Stomach (tissue), 9 donors: ENCODE results near the gene GBE1. TPM values are rescaled to one million over a fixed set of nuclear protein-coding genes. Genes with fewer than 3 reads are reported as not detected.

Experiments
- DNase-seq, 2 donors: peaks; one replicate each; pipeline versions ENCODE4 v3.0.0 to v3.0.0-alpha.2; 2013 to 2019
- H3K27ac ChIP-seq, 5 donors: fragments of 200-600 bp in 4 of 5; sonication (generic) in 4 of 5; one replicate each; pipeline ENCODE4 v1.5.1; 2013 to 2019; ENCODE audit warnings: mild to moderate bottlenecking in 1 of 5, moderate library complexity in 1 of 5
- H3K27me3 ChIP-seq, 3 donors: fragments of 200-600 bp; sonication (generic); one replicate each; pipeline ENCODE4 v1.5.1; 2017 to 2019; ENCODE audit warnings: mixed run types in 1 of 3
- H3K36me3 ChIP-seq, 4 donors: fragments of 200-600 bp; sonication (generic); 1 replicate in 3 of 4; 2 replicates in 1 of 4; pipeline ENCODE4 v1.5.1; 2016 to 2019
- H3K4me1 ChIP-seq, 4 donors: fragments of 200-600 bp; sonication (generic); one replicate each; pipeline ENCODE4 v1.5.1; 2016 to 2019
- H3K4me3 ChIP-seq, 4 donors: fragments of 200-600 bp; sonication (generic) in 3 of 4; one replicate each; pipeline ENCODE4 v1.5.1; 2016 to 2019; ENCODE audit warnings: mild to moderate bottlenecking in 1 of 4
- H3K9me3 ChIP-seq, 4 donors: fragments of 200-600 bp; sonication (generic); one replicate each; pipeline ENCODE4 v1.5.1; 2016 to 2019
- CTCF ChIP-seq, 7 experiments: fragments of 450-650 bp in 4 of 7; fragments of 200-600 bp in 3 of 7; sonication (generic) in 3 of 7; IDR thresholded peaks; one replicate each; pipeline ENCODE4 v1.5.1; 2016 to 2019; ENCODE audit warnings: antibody characterized with exemption in 7 of 7, control low read depth in 2 of 7, mild to moderate bottlenecking in 1 of 7
- EP300 ChIP-seq: sonication (generic); formaldehyde crosslinking; IDR thresholded peaks from one replicate; pipeline ENCODE4 v1.6.1; 2017; ENCODE audit warnings: antibody characterized with exemption
- POLR2A ChIP-seq, 4 donors: fragments of 450-650 bp; IDR thresholded peaks; one replicate each; pipeline ENCODE4 v1.6.1; 2016; ENCODE audit warnings: antibody characterized with exemption in 4 of 4, control low read depth in 2 of 4, mild to moderate bottlenecking in 1 of 4, moderate library complexity in 1 of 4
- POLR2AphosphoS5 ChIP-seq, 3 donors: sonication (generic); formaldehyde crosslinking; IDR thresholded peaks; one replicate each; pipeline ENCODE4 v1.6.1; 2016; ENCODE audit warnings: antibody characterized with exemption in 3 of 3
- WGBS, 5 donors: extraction: QIAGEN DNeasy Blood & Tissue Kit in 3 of 5; methylation state at CpG; one replicate each; pipeline versions ENCODE4 v1.1.5 to v1.1.7; 2013 to 2018; 5-methylcytosine and 5-hydroxymethylcytosine counted together
- intact Hi-C: fragments of 100-400 bp; cut with DNase I; formaldehyde crosslinking; loops from one replicate; pipeline ENCODE4 v1.15.1; 2023; ENCODE audit warnings: low total_unique reads
- polyA plus RNA-seq, 3 donors: library from polyadenylated mRNA; stranded (reverse); fragments of 200-250 nt; gene quantifications; one replicate each; pipeline ENCODE4 v1.2.3, GENCODE V29; 2013
- total RNA-seq, 5 donors: library from RNA; depleted of rRNA; stranded (reverse); fragments of >200 nt; gene quantifications; one replicate each; pipeline versions ENCODE4 v1.1.0 to v1.2.3, GENCODE V29; 2014 to 2016
- donor health status: healthy with polysubstance abuse.
- donor health status: Bipolar disorder and iron deficiency.
- donor health status: healthy.

Gene GBE1
- total and polyA plus RNA-seq, 8 donors: 8.2 to 57.1 (median 11.6) TPM

GRCh38 chr3:81765400-81765799, 4.0 kb upstream of the GBE1 start:
- DNase-seq: no peak
- no peaks in the 10 kb centered on the region for H3K27me3 ChIP-seq
- no peak overlapping the region for H3K27ac ChIP-seq
- H3K4me3 ChIP-seq: no peak overlapping the region
- no peaks in the 10 kb centered on the region for H3K36me3 ChIP-seq
- no peak for TF ChIP-seq CTCF (IDR thresholded peaks at IDR 0.05)
- TF ChIP-seq POLR2AphosphoS5 (IDR thresholded peaks at IDR 0.05): no peak
- no peak for TF ChIP-seq POLR2A (IDR thresholded peaks at IDR 0.05)
- TF ChIP-seq EP300: no peak
- no peaks in the 10 kb centered on the region for H3K9me3 ChIP-seq
- 85 to 91% (median 88%) methylated on average over 2 of the region's 2 CpGs for WGBS, 5 donors
- intact Hi-C loops: no loop called here
- peaks cover 0 to 17% (median 13%) of the 10 kb centered on the region in 4 donors for H3K4me1 ChIP-seq

GRCh38 chr3:81764665-81765064, 3.2 kb upstream of the GBE1 start:
- Histone ChIP-seq H3K27me3 (no peaks in the 10 kb centered on the region), H3K27ac (no peak overlapping the region), H3K36me3 (no peaks in the 10 kb centered on the region), H3K4me3 (no peak overlapping the region), H3K4me1 (peaks cover 5 to 25% (median 16%) of the 10 kb centered on the region in 4 donors), H3K9me3 (no peaks in the 10 kb centered on the region)
- DNase-seq: no peak
- intact Hi-C loops: no loop called here
- TF ChIP-seq EP300 (no peak), CTCF (IDR thresholded peaks at IDR 0.05) (no peak), POLR2A (IDR thresholded peaks at IDR 0.05) (no peak), POLR2AphosphoS5 (IDR thresholded peaks at IDR 0.05) (no peak)

GRCh38 chr3:81764002-81764401, 2.6 kb upstream of the GBE1 start:
- intact Hi-C loops: no loop called here
- Histone ChIP-seq H3K4me3 (no peak overlapping the region), H3K27me3 (no peaks in the 10 kb centered on the region), H3K9me3 (no peaks in the 10 kb centered on the region), H3K4me1 (peaks cover 5 to 31% (median 19%) of the 10 kb centered on the region in 4 donors), H3K27ac (no peak overlapping the region), H3K36me3 (no peaks in the 10 kb centered on the region)
- TF ChIP-seq POLR2A (IDR thresholded peaks at IDR 0.05): no peak
- no peak for TF ChIP-seq CTCF (IDR thresholded peaks at IDR 0.05)
- no peak for TF ChIP-seq POLR2AphosphoS5 (IDR thresholded peaks at IDR 0.05)
- TF ChIP-seq EP300: no peak
- 83 to 94% (median 86%) methylated on average over 7 of the region's 7 CpGs for WGBS, 5 donors
- no peak for DNase-seq

- intact Hi-C loops: no loop called here
- Histone ChIP-seq H3K4me1 (peaks cover 5 to 41% (median 19%) of the 10 kb centered on the region in 4 donors), H3K4me3 (no peak overlapping the region), H3K9me3 (no peaks in the 10 kb centered on the region), H3K27me3 (no peaks in the 10 kb centered on the region), H3K36me3 (no peaks in the 10 kb centered on the region), H3K27ac (no peak overlapping the region)
- 66 to 84% (median 72%) methylated on average over 4 of the region's 4 CpGs for WGBS, 5 donors
- DNase-seq: no peak
- no peak for TF ChIP-seq POLR2AphosphoS5 (IDR thresholded peaks at IDR 0.05)
- TF ChIP-seq CTCF (IDR thresholded peaks at IDR 0.05): no peak
- no peak for TF ChIP-seq EP300
- TF ChIP-seq POLR2A (IDR thresholded peaks at IDR 0.05): no peak
Observed at GRCh38 chr3:81763001-81763400, 1.6 kb upstream of the GBE1 start.
